Psoas muscle (tissue), 8 donors: Measurements from ENCODE around the gene ZBTB7C. TPM values are rescaled to one million over a fixed set of nuclear protein-coding genes. Genes with fewer than 3 reads are reported as not detected.

ENCODE experiments used
- ATAC-seq, 4 donors: fragments of 200-7000 bp; cut with Tn5 transposase; one replicate each; pipeline ENCODE4 v1.9.1; 2020; ENCODE audit warnings: moderate library complexity in 3 of 4, mild to moderate bottlenecking in 2 of 4
- DNase-seq, 2 donors: peaks; one replicate each; pipeline ENCODE4 v3.0.0-alpha.2; 2020
- H3K27ac ChIP-seq: fragments of 200-600 bp; one replicate; pipeline ENCODE4 v1.8.0; 2022
- H3K27me3 ChIP-seq, 3 donors: fragments of 200-600 bp in 1 of 3; one replicate each; pipeline versions ENCODE4 v1.6.1 to v1.8.0; 2013 to 2022; ENCODE audit warnings: low read length in 2 of 3, mild to moderate bottlenecking in 2 of 3, moderate library complexity in 1 of 3; ENCODE audit not compliant: insufficient read depth in 3 of 3
- H3K36me3 ChIP-seq, 2 donors: fragments of 200-600 bp in 1 of 2; one replicate each; pipeline versions ENCODE4 v1.6.1 to v1.8.0; 2013 to 2022; ENCODE audit warnings: low read depth in 1 of 2, mild to moderate bottlenecking in 1 of 2, moderate library complexity in 1 of 2; ENCODE audit not compliant: insufficient read depth in 1 of 2
- H3K4me1 ChIP-seq: fragments of 200-600 bp; one replicate; pipeline ENCODE4 v1.8.0; 2022
- H3K4me3 ChIP-seq: fragments of 200-600 bp; one replicate; pipeline ENCODE4 v1.8.0; 2022; ENCODE audit warnings: mild to moderate bottlenecking
- H3K9me3 ChIP-seq: fragments of 200-600 bp; one replicate; pipeline ENCODE4 v1.8.0; 2022
- WGBS, 3 donors: extraction: QIAGEN DNeasy Blood & Tissue Kit; methylation state at CpG; one replicate each; pipeline versions ENCODE4 v1.1.6 to v1.1.7; 2013; 5-methylcytosine and 5-hydroxymethylcytosine counted together
- intact Hi-C, 2 donors: fragments of 100-400 bp; cut with DNase I; formaldehyde crosslinking; loops; one replicate each; pipeline versions ENCODE4 v1.11.0 to v1.14.2; 2022
- polyA plus RNA-seq, 3 donors: library from polyadenylated mRNA; stranded (reverse); fragments of 200-250 nt; gene quantifications; one replicate each; pipeline ENCODE4 v1.2.3, GENCODE V29; 2013
- total RNA-seq, 4 donors: library from RNA; stranded (reverse); fragmentation: NEBNext Ultra II Directional in 2 of 4; extraction: Animal tissue kit (Norgen Biotek cat#: 25700) in 2 of 4; gene quantifications; one replicate each; pipeline versions ENCODE4 v1.2.1 to v1.2.4, GENCODE V29; 2021 to 2023
- TF ChIP-seq, protein P1 (sequence below): fragments of 200-600 bp; IDR thresholded peaks from one replicate; pipeline ENCODE4 v1.8.0; 2022; ENCODE audit warnings: antibody characterized with exemption
- donor health status: healthy with polysubstance abuse.
- donor health status: DM: no; HTN: no; CAD: no; lungs with moderate emphysema.
- donor health status: Bipolar disorder and iron deficiency.
- donor health status: healthy.
- donor health status: DM: yes; HTN: yes; CAD: no.
- donor health status: DM: no; HTN: no; CAD: no.
- donor health status: DM: no; HTN: no; CAD: no.
- donor health status: DM: yes; HTN: yes; CAD: no.

Gene ZBTB7C
- total and polyA plus RNA-seq, 7 donors: 0.34 to 2.9 (median 0.78) TPM

DNA sequence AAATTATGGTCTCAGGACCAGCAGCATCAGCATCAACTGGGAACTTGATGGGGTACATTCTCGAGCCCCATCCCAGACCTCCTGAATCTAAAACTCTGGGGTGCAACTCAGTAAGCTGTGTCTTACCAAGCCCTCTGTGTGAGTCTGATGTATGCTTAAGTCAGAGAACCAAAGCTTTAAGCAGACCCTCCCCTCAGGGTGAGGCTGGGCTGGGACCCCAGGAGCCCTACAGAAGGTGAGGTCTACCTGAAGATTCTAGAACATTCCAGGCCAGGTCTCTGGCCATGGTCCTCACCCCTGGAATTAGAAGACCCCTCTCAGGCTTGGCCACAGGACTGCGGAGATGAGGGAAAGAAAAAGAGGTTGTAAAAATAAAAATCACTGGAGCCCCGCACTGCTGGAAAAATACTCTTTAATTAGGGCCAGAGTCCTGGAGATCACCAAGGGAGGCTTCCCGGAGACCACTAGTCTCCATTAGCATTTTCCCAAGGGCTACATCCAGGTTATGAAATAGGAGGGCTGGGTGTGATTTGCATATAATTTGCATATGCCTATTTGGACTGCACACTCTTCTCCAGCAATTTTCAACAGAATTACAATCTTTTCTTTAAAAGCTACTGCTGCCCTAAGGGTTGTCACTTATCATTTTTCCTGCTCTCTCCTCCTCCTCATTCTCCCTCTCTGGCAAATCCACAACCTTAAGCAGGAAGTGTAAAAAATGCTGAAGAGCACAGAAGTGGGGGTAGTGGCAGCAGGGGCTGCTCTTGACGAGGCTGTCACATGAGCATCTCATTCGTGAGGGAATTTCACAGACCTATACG lies 100.2 kb downstream of the ZBTB7C start:
- intact Hi-C loops: no loop called here
- no peaks in the 10 kb centered on the region for H3K4me1 ChIP-seq

DNA sequence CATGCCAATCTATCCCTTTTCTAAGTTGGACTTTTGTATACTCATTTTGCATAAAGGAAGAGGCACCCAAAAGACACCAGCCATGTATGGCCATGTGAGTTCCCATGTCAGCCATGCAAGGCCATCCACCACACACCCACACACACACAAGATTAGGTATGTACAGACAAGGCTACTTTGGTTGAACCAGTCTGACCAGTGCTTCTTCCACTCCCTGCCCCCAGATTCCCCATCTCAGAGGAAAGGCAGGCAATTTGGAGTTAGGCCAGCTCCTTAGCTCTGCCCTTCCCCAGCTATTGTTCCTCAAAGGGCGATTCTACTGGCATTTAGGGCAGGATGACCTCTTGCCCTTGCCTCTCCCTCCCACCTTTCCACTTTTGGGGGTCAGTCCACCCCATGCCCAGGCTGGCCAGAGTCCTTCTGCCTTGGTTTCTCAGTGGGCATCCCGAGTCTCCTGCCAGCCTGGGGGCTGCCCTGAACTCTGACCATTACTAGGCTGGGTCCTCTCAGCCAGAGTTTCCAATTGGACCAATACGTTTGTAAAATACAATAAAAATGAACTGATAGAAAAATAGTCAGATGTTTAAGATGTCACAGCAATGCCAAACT lies 101.1 kb downstream of the ZBTB7C start:
- Histone ChIP-seq H3K9me3 (no peaks in the 10 kb centered on the region), H3K4me1 (no peaks in the 10 kb centered on the region), H3K27ac (no peak overlapping the region), H3K36me3 (no peaks in the 10 kb centered on the region), H3K4me3 (no peak overlapping the region), H3K27me3 (no peaks in the 10 kb centered on the region)
- TF ChIP-seq, protein P1, sequence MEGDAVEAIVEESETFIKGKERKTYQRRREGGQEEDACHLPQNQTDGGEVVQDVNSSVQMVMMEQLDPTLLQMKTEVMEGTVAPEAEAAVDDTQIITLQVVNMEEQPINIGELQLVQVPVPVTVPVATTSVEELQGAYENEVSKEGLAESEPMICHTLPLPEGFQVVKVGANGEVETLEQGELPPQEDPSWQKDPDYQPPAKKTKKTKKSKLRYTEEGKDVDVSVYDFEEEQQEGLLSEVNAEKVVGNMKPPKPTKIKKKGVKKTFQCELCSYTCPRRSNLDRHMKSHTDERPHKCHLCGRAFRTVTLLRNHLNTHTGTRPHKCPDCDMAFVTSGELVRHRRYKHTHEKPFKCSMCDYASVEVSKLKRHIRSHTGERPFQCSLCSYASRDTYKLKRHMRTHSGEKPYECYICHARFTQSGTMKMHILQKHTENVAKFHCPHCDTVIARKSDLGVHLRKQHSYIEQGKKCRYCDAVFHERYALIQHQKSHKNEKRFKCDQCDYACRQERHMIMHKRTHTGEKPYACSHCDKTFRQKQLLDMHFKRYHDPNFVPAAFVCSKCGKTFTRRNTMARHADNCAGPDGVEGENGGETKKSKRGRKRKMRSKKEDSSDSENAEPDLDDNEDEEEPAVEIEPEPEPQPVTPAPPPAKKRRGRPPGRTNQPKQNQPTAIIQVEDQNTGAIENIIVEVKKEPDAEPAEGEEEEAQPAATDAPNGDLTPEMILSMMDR: no peak
- no peak for ATAC-seq
- DNase-seq: no peak
- 81 to 92% (median 86%) methylated on average over 3 of the region's 3 CpGs for WGBS, 3 donors
- intact Hi-C loops: no loop called here

More for the DNA sequence above, 100.2 kb downstream of the ZBTB7C start:
- 78 to 84% (median 83%) methylated on average over 7 of the region's 7 CpGs for WGBS, 3 donors
- Histone ChIP-seq H3K27ac (no peak overlapping the region), H3K4me3 (no peak overlapping the region), H3K27me3 (peaks cover 0 to 2% (median 0%) of the 10 kb centered on the region in 3 donors), H3K36me3 (no peaks in the 10 kb centered on the region), H3K9me3 (no peaks in the 10 kb centered on the region)
- ATAC-seq: no peak
- TF ChIP-seq, protein P1: no peak
- DNase-seq: no peak

- Histone ChIP-seq H3K9me3 (no peaks in the 10 kb centered on the region), H3K4me1 (no peaks in the 10 kb centered on the region), H3K4me3 (no peak overlapping the region), H3K27me3 (no peaks in the 10 kb centered on the region), H3K36me3 (no peaks in the 10 kb centered on the region), H3K27ac (no peak overlapping the region)
- TF ChIP-seq, protein P1: no peak
- WGBS, 3 donors: 20 to 43% (median 28%) methylated on average over 5 of the region's 5 CpGs
- DNase-seq (no peak), ATAC-seq (peak in 1 of 4 donors; percentile 56)
- intact Hi-C loops: no loop called here
Measured at GRCh38 chr18:48306838-48307237, 102.3 kb downstream of the ZBTB7C start.

GRCh38 chr18:48304906-48305693 lies 104.1 kb downstream of the ZBTB7C start:
- Histone ChIP-seq H3K4me1 (no peaks in the 10 kb centered on the region), H3K27me3 (no peaks in the 10 kb centered on the region), H3K9me3 (no peaks in the 10 kb centered on the region), H3K4me3 (no peak overlapping the region), H3K36me3 (no peaks in the 10 kb centered on the region), H3K27ac (no peak overlapping the region)
- DNase-seq (no peak), ATAC-seq (no peak)
- intact Hi-C loops: no loop called here
- 93 to 95% (median 94%) methylated on average over 16 of the region's 16 CpGs for WGBS, 3 donors
- TF ChIP-seq, protein P1: no peak
